CD4-positive, alpha-beta memory T cell (primary cell): ENCODE measurements around the gene TMCC2. TPM values are rescaled to one million over a fixed set of nuclear protein-coding genes. Genes with fewer than 3 reads are reported as not detected.

Experiments
- CTCF ChIA-PET: fragments of 350-600 bp; sonication (Branson Sonifier 250); formaldehyde crosslinking; loops from one replicate; lab custom pipeline; 2021; ENCODE audit warnings: inconsistent platforms; ENCODE audit not compliant: partially characterized antibody; lab: Charles Lee
- POLR2A ChIA-PET: fragments of 350-600 bp; sonication (Branson Sonifier 250); formaldehyde crosslinking; loops from one replicate; lab custom pipeline; 2021; ENCODE audit not compliant: partially characterized antibody; lab: Charles Lee
- DNase-seq, 5 donors: peaks; one replicate each; pipeline versions ENCODE4 v3.0.0 to v3.0.0-alpha.2; 2020 to 2022; ENCODE audit warnings: mixed read lengths in 1 of 5
- H3K27ac ChIP-seq: one replicate; pipeline ENCODE4 v1.7.0; 2013; ENCODE audit warnings: low read depth, low read length
- H3K27me3 ChIP-seq: 2 replicates; pipeline ENCODE4 v1.7.0; 2013; ENCODE audit warnings: mild to moderate bottlenecking, low read length, moderate library complexity; ENCODE audit not compliant: insufficient read depth
- H3K36me3 ChIP-seq: 2 replicates; pipeline ENCODE4 v1.7.0; 2013; ENCODE audit warnings: mild to moderate bottlenecking, low read length, moderate library complexity; ENCODE audit not compliant: insufficient read depth
- H3K4me1 ChIP-seq: 2 replicates; pipeline ENCODE4 v1.7.0; 2013; ENCODE audit warnings: mild to moderate bottlenecking, low read length, moderate library complexity; ENCODE audit not compliant: insufficient read depth
- H3K4me3 ChIP-seq, 2 donors: one replicate each; pipeline ENCODE4 v1.7.0; 2013; ENCODE audit warnings: low read length in 2 of 2, mild to moderate bottlenecking in 1 of 2
- H3K9me3 ChIP-seq, 2 donors: one replicate each; pipeline ENCODE4 v1.7.0; 2013; ENCODE audit warnings: low read length in 2 of 2, control low read depth in 1 of 2; ENCODE audit not compliant: control insufficient read depth in 1 of 2
- H3K27ac Mint-ChIP-seq, 7 donors: one replicate each; pipeline ENCODE4 v1.8.0; 2020 to 2021; ENCODE audit warnings: mixed read lengths in 7 of 7, mild to moderate bottlenecking in 6 of 7, inconsistent platforms in 3 of 7, moderate library complexity in 3 of 7
- H3K27me3 Mint-ChIP-seq, 2 donors: one replicate each; pipeline ENCODE4 v1.8.0; 2020 to 2021; ENCODE audit warnings: mixed read lengths in 2 of 2
- H3K36me3 Mint-ChIP-seq, 2 donors: one replicate each; pipeline ENCODE4 v1.8.0; 2020 to 2021; ENCODE audit warnings: mixed read lengths in 2 of 2, inconsistent platforms in 1 of 2, mild to moderate bottlenecking in 1 of 2
- H3K4me1 Mint-ChIP-seq, 4 donors: one replicate each; pipeline ENCODE4 v1.8.0; 2020 to 2021; ENCODE audit warnings: mixed read lengths in 4 of 4, mild to moderate bottlenecking in 1 of 4
- H3K4me3 Mint-ChIP-seq, 8 donors: one replicate each; pipeline ENCODE4 v1.8.0; 2020 to 2021; ENCODE audit warnings: mixed read lengths in 8 of 8, mild to moderate bottlenecking in 7 of 8, moderate library complexity in 6 of 8, inconsistent platforms in 3 of 8
- H3K9me3 Mint-ChIP-seq, 8 donors: one replicate each; pipeline ENCODE4 v1.8.0; 2020 to 2021; ENCODE audit warnings: mixed read lengths in 8 of 8, mild to moderate bottlenecking in 5 of 8, inconsistent platforms in 3 of 8, moderate library complexity in 1 of 8
- intact Hi-C: fragments of 100-400 bp; cut with micrococcal nuclease; formaldehyde crosslinking; loops from one replicate; pipeline ENCODE4 v1.15.1; 2023
- polyA plus RNA-seq, 2 donors: library from polyadenylated mRNA; unstranded; fragments of 300-500 nt; fragmentation: Illumina TruSeq; gene quantifications; one replicate each; pipeline ENCODE4 v1.2.3, GENCODE V29; 2021
- total RNA-seq, 2 experiments: library from RNA; stranded (reverse); gene quantifications; one replicate each; pipeline ENCODE4 v1.2.3, GENCODE V29; 2021

Gene TMCC2
- total and polyA plus RNA-seq, 4 experiments from 2014 or later: 0.27 to 1.2 (median 0.76) TPM

DNA sequence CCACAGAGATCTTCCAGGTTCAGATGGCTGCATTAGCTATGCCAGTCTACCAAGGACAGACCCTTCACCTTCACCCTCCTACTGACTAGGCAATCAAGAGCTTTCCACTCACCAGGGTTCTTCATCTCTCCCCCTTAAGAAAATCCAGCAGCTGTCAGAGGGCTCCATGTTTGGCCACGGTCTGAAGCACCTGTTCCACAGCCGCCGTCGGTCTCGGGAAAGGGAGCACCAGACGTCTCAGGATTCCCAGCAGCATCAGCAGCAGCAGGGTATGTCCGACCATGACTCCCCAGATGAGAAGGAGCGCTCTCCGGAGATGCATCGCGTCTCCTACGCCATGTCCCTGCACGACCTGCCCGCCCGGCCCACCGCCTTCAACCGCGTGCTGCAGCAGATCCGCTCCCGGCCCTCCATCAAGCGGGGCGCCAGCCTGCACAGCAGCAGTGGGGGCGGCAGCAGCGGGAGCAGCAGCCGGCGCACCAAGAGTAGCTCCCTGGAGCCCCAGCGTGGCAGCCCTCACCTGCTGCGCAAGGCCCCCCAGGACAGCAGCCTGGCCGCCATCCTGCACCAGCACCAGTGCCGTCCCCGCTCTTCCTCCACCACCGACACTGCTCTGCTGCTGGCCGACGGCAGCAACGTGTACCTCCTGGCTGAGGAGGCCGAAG, 13.8 kb downstream of the TMCC2 start:
- CTCF ChIA-PET: no interaction called here

GRCh38 chr1:205243350-205244191, 15.8 kb downstream of the TMCC2 start:
- no peaks in the 10 kb centered on the region for H3K4me1 ChIP-seq
- no peaks in the 10 kb centered on the region for H3K36me3 ChIP-seq
- DNase-seq: no peak
- Mint-ChIP-seq H3K4me1 (no peaks in the 10 kb centered on the region), H3K36me3 (no peaks in the 10 kb centered on the region), H3K4me3 (no peak overlapping the region), H3K27ac (no peak overlapping the region), H3K9me3 (no peaks in the 10 kb centered on the region), H3K27me3 (peaks cover 0 to 4% of the 10 kb centered on the region in 2 donors)
- no peak overlapping the region for H3K27ac ChIP-seq
- CTCF ChIA-PET: interaction anchor here (2.5 kb wide), 1 partner anchor 14 kb away, joined by 6 read pairs; no protein-coding TSS in a partner anchor
- POLR2A ChIA-PET: interaction anchor here (1.7 kb wide), 1 partner anchor 15 kb away, joined by 5 read pairs; no protein-coding TSS in a partner anchor
- no peaks in the 10 kb centered on the region for H3K27me3 ChIP-seq
- intact Hi-C loops: no loop called here
- H3K9me3 ChIP-seq: no peaks in the 10 kb centered on the region
- no peak overlapping the region for H3K4me3 ChIP-seq

More for the DNA sequence above, 13.8 kb downstream of the TMCC2 start:
- H3K4me1 ChIP-seq: peaks cover 10% of the 10 kb centered on the region
- H3K36me3 ChIP-seq: no peaks in the 10 kb centered on the region
- POLR2A ChIA-PET: no interaction called here
- Mint-ChIP-seq H3K4me1 (peaks cover 0 to 8% (median 1%) of the 10 kb centered on the region in 4 donors), H3K36me3 (no peaks in the 10 kb centered on the region), H3K27ac (no peak overlapping the region), H3K27me3 (peaks cover 3 to 10% of the 10 kb centered on the region in 2 donors), H3K9me3 (no peaks in the 10 kb centered on the region), H3K4me3 (no peak overlapping the region)
- H3K9me3 ChIP-seq: no peaks in the 10 kb centered on the region
- no peak overlapping the region for H3K27ac ChIP-seq
- H3K27me3 ChIP-seq: no peaks in the 10 kb centered on the region
- no peak for DNase-seq
- intact Hi-C loops: no loop called here
- no peak overlapping the region for H3K4me3 ChIP-seq

DNA sequence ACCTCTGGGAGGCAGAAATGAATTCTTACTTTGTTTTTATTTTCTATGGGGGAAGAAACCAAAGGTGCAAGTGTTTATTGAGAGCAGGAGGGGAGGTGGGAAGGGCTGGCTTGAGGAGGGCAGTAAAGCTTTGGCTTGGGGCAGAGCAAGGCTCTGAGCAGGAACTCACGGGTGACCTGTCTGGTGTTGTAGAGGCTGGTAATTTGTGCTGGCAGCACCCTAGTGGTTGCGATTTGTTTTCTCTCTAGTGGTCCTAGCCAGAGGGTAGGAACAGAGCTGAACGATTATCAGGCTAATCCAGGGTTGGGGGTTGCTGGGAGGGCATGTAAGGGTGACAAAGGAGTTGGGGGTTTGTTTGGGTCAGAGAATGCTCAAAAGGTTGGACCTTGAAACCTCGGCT, 16.6 kb downstream of the TMCC2 start:
- no peak overlapping the region for H3K4me3 ChIP-seq
- no peak overlapping the region for H3K27ac Mint-ChIP-seq
- peaks cover 0 to 4% of the 10 kb centered on the region in 2 donors for H3K27me3 Mint-ChIP-seq
- H3K27ac ChIP-seq: no peak overlapping the region
- DNase-seq: no peak
- no peaks in the 10 kb centered on the region for H3K36me3 Mint-ChIP-seq
- no peaks in the 10 kb centered on the region for H3K36me3 ChIP-seq
- ChIA-PET POLR2A (no interaction called here), CTCF (interaction anchor here (2.5 kb wide), 1 partner anchor 15 kb away, joined by 6 read pairs; no protein-coding TSS in a partner anchor)
- no peaks in the 10 kb centered on the region for H3K9me3 Mint-ChIP-seq
- intact Hi-C loops: no loop called here
- H3K4me3 Mint-ChIP-seq: no peak overlapping the region
- no peaks in the 10 kb centered on the region for H3K4me1 Mint-ChIP-seq
- H3K4me1 ChIP-seq: no peaks in the 10 kb centered on the region
- no peaks in the 10 kb centered on the region for H3K9me3 ChIP-seq
- no peaks in the 10 kb centered on the region for H3K27me3 ChIP-seq

DNA sequence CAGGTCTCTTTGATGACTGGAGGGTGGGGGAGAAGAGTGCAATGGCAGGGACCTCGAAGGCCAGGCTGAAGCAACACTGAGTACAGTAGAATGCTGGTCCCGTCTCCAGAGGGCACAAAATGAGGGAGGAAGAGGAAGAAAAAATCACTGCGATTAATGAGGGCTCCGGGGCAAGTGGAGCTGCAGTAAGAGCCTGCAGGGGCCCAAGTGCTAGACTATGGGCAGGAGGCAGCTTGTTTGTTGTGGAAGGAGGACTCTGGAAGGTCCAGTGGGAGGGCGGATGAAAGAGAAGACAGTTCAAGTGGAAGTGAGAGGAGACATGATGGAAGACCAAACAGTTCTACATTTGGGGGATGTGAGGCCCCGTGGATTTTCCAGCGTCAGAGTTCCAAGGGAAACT, 17.4 kb downstream of the TMCC2 start:
- no peak overlapping the region for H3K27ac Mint-ChIP-seq
- H3K4me3 Mint-ChIP-seq: no peak overlapping the region
- CTCF ChIA-PET: interaction anchor here (1.0 kb wide), 1 partner anchor 10 kb away, joined by 3 read pairs; no protein-coding TSS in a partner anchor
- intact Hi-C loops: no loop called here
- POLR2A ChIA-PET: no interaction called here
- no peak overlapping the region for H3K27ac ChIP-seq
- H3K36me3 Mint-ChIP-seq: no peaks in the 10 kb centered on the region
- H3K4me3 ChIP-seq: no peak overlapping the region
- H3K27me3 ChIP-seq: no peaks in the 10 kb centered on the region
- no peaks in the 10 kb centered on the region for H3K4me1 ChIP-seq
- no peaks in the 10 kb centered on the region for H3K9me3 ChIP-seq
- no peaks in the 10 kb centered on the region for H3K36me3 ChIP-seq
- DNase-seq: no peak
- peaks cover 0 to 2% of the 10 kb centered on the region in 2 donors for H3K27me3 Mint-ChIP-seq
- H3K4me1 Mint-ChIP-seq: no peaks in the 10 kb centered on the region
- H3K9me3 Mint-ChIP-seq: no peaks in the 10 kb centered on the region

GRCh38 chr1:205246351-205247119, 18.8 kb downstream of the TMCC2 start:
- Mint-ChIP-seq H3K9me3 (no peaks in the 10 kb centered on the region), H3K4me1 (no peaks in the 10 kb centered on the region), H3K27me3 (peaks cover 0 to 2% of the 10 kb centered on the region in 2 donors), H3K36me3 (no peaks in the 10 kb centered on the region), H3K27ac (no peak overlapping the region), H3K4me3 (no peak overlapping the region)
- intact Hi-C loops: no loop called here
- Histone ChIP-seq H3K27me3 (no peaks in the 10 kb centered on the region), H3K9me3 (no peaks in the 10 kb centered on the region), H3K4me1 (no peaks in the 10 kb centered on the region), H3K4me3 (no peak overlapping the region), H3K27ac (no peak overlapping the region), H3K36me3 (no peaks in the 10 kb centered on the region)
- ChIA-PET POLR2A (interaction anchor here (0.9 to 1.5 kb wide), 2 partner anchors 16 to 18 kb away, joined by 3 to 4 read pairs; no protein-coding TSS in a partner anchor), CTCF (interaction anchor here (1.0 to 2.1 kb wide), 5 partner anchors 9 to 277 kb away, joined by 3 to 5 read pairs (median 4); partner anchors contain the start of gene TMCC2)
- no peak for DNase-seq

- Histone ChIP-seq H3K27ac (no peak overlapping the region), H3K4me1 (no peaks in the 10 kb centered on the region), H3K27me3 (no peaks in the 10 kb centered on the region), H3K4me3 (no peak overlapping the region), H3K36me3 (no peaks in the 10 kb centered on the region), H3K9me3 (no peaks in the 10 kb centered on the region)
- no peak for DNase-seq
- Mint-ChIP-seq H3K4me1 (no peaks in the 10 kb centered on the region), H3K27ac (no peak overlapping the region), H3K36me3 (no peaks in the 10 kb centered on the region), H3K27me3 (peaks cover 0 to 2% of the 10 kb centered on the region in 2 donors), H3K4me3 (no peak overlapping the region), H3K9me3 (no peaks in the 10 kb centered on the region)
- CTCF ChIA-PET: interaction anchor here (0.7 to 2.1 kb wide), 7 partner anchors 8 to 276 kb away, joined by 3 to 5 read pairs (median 4); partner anchors contain the start of gene TMCC2
- intact Hi-C loops: no loop called here
- POLR2A ChIA-PET: interaction anchor here (1.5 kb wide), 1 partner anchor 17 kb away, joined by 4 read pairs; no protein-coding TSS in a partner anchor
Measured at GRCh38 chr1:205247130-205247921, 19.6 kb downstream of the TMCC2 start.
